WTC11 (cell line): ENCODE measurements around the gene CELSR3. TPM values are rescaled to one million over a fixed set of nuclear protein-coding genes. Genes with fewer than 3 reads are reported as not detected.

Experiments
- ATAC-seq: fragments of 200-7000 bp; cut with Tn5 transposase; 2 replicates; pipeline ENCODE4 v1.10.0; 2021; ENCODE audit warnings: mild to moderate bottlenecking, moderate library complexity
- CTCF ChIA-PET: fragments of 300-600 bp; sonication (Branson Sonifier 250); formaldehyde crosslinking; loops from one replicate; lab custom pipeline; 2021; ENCODE audit warnings: antibody characterized with exemption; lab: Charles Lee
- POLR2A ChIA-PET: fragments of 350-600 bp; sonication (Branson Sonifier 250); formaldehyde crosslinking; loops from one replicate; lab custom pipeline; 2021; ENCODE audit warnings: antibody characterized with exemption; lab: Charles Lee
- DNase-seq: peaks from one replicate; pipeline ENCODE4 v3.0.0; 2021; ENCODE audit warnings: low spot score
- H3K27ac Mint-ChIP-seq: 2 replicates; pipeline ENCODE4 v1.8.0; 2021; ENCODE audit warnings: mixed read lengths
- H3K27me3 Mint-ChIP-seq: 2 replicates; pipeline ENCODE4 v1.8.0; 2021; ENCODE audit warnings: low read depth, mild to moderate bottlenecking, moderate library complexity, mixed read lengths
- H3K36me3 Mint-ChIP-seq: 2 replicates; pipeline ENCODE4 v1.8.0; 2021; ENCODE audit warnings: mixed read lengths
- H3K4me1 Mint-ChIP-seq: 2 replicates; pipeline ENCODE4 v1.8.0; 2022; ENCODE audit warnings: mixed read lengths
- H3K4me3 Mint-ChIP-seq: 2 replicates; pipeline ENCODE4 v1.8.0; 2021; ENCODE audit warnings: mild to moderate bottlenecking, moderate library complexity, mixed read lengths
- H3K9me3 Mint-ChIP-seq: 2 replicates; pipeline ENCODE4 v1.8.0; 2021; ENCODE audit warnings: mixed read lengths
- ARID4B ChIP-seq: sonication (generic); formaldehyde crosslinking; IDR thresholded peaks from 2 replicates; pipeline ENCODE4 v1.8.0; 2023; ENCODE audit warnings: missing genetic modification reagents, mild to moderate bottlenecking, borderline replicate concordance
- ATF1 ChIP-seq: sonication (generic); formaldehyde crosslinking; IDR thresholded peaks from 2 replicates; pipeline ENCODE4 v1.8.1; 2023; ENCODE audit warnings: mild to moderate bottlenecking, moderate library complexity, missing genetic modification reagents
- ETV6 ChIP-seq: sonication (generic); formaldehyde crosslinking; IDR thresholded peaks from 2 replicates; pipeline ENCODE4 v1.8.1; 2022; ENCODE audit warnings: mild to moderate bottlenecking, missing genetic modification reagents
- GABPB1 ChIP-seq: sonication (generic); formaldehyde crosslinking; IDR thresholded peaks from 2 replicates; pipeline ENCODE4 v1.8.1; 2023; ENCODE audit warnings: mild to moderate bottlenecking, missing genetic modification reagents
- JUN ChIP-seq: sonication (generic); formaldehyde crosslinking; IDR thresholded peaks from 2 replicates; pipeline ENCODE4 v1.8.0; 2023; ENCODE audit warnings: mild to moderate bottlenecking, missing genetic modification reagents
- MYBL2 ChIP-seq: sonication (generic); formaldehyde crosslinking; IDR thresholded peaks from 2 replicates; pipeline ENCODE4 v1.8.1; 2023; ENCODE audit warnings: mild to moderate bottlenecking, moderate library complexity, missing genetic modification reagents
- NFYB ChIP-seq: sonication (generic); formaldehyde crosslinking; conservative IDR thresholded peaks from 2 replicates; pipeline ENCODE4 v1.8.0; 2022; ENCODE audit warnings: low read depth, missing genetic modification reagents
- NR2C2 ChIP-seq: sonication (generic); formaldehyde crosslinking; IDR thresholded peaks from 2 replicates; pipeline ENCODE4 v1.8.0; 2022; ENCODE audit warnings: mild to moderate bottlenecking, missing genetic modification reagents
- NR3C1 ChIP-seq: sonication (generic); formaldehyde crosslinking; conservative IDR thresholded peaks from 2 replicates; pipeline ENCODE4 v1.8.1; 2023; ENCODE audit warnings: low read depth, mild to moderate bottlenecking, missing genetic modification reagents
- PRDM15 ChIP-seq: sonication (generic); formaldehyde crosslinking; IDR thresholded peaks from 2 replicates; pipeline ENCODE4 v1.8.0; 2022; ENCODE audit warnings: missing genetic modification reagents
- SMAD3 ChIP-seq: sonication (generic); formaldehyde crosslinking; IDR thresholded peaks from 2 replicates; pipeline ENCODE4 v1.8.0; 2022; ENCODE audit warnings: missing genetic modification reagents, mild to moderate bottlenecking, borderline replicate concordance
- SOX15 ChIP-seq: fragments of 250-450 bp; sonication (Bioruptor Pico); IDR thresholded peaks from 2 replicates; pipeline ENCODE4 v1.9.0; 2021; ENCODE audit warnings: mild to moderate bottlenecking
- TCF7 ChIP-seq: sonication (generic); formaldehyde crosslinking; IDR thresholded peaks from 2 replicates; pipeline ENCODE4 v1.8.0; 2022; ENCODE audit warnings: mild to moderate bottlenecking, low read depth, missing genetic modification reagents, moderate library complexity
- TP53 ChIP-seq: sonication (generic); formaldehyde crosslinking; IDR thresholded peaks from 2 replicates; pipeline ENCODE4 v1.8.1; 2023; ENCODE audit warnings: mild to moderate bottlenecking, missing genetic modification reagents
- ZBTB43 ChIP-seq: sonication (generic); formaldehyde crosslinking; IDR thresholded peaks from 2 replicates; pipeline ENCODE4 v1.8.1; 2023; ENCODE audit warnings: mild to moderate bottlenecking, missing genetic modification reagents
- ZMAT4 ChIP-seq: fragments of 250-450 bp; sonication (Bioruptor Pico); IDR thresholded peaks from 2 replicates; pipeline ENCODE4 v1.9.0; 2021; ENCODE audit warnings: mild to moderate bottlenecking
- ZNF138 ChIP-seq: sonication (generic); formaldehyde crosslinking; conservative IDR thresholded peaks from 2 replicates; pipeline ENCODE4 v1.8.1; 2022; ENCODE audit warnings: mild to moderate bottlenecking, moderate library complexity, missing genetic modification reagents
- ZNF232 ChIP-seq: sonication (generic); formaldehyde crosslinking; IDR thresholded peaks from 2 replicates; pipeline ENCODE4 v1.8.0; 2022; ENCODE audit warnings: mild to moderate bottlenecking, missing genetic modification reagents
- ZNF423 ChIP-seq: fragments of 250-450 bp; sonication (Bioruptor Pico); IDR thresholded peaks from 2 replicates; pipeline ENCODE4 v2.1.2; 2022; ENCODE audit warnings: mild to moderate bottlenecking, moderate library complexity
- ZNF532 ChIP-seq: fragments of 250-450 bp; sonication (Bioruptor Pico); IDR thresholded peaks from 2 replicates; pipeline ENCODE4 v1.9.0; 2021; ENCODE audit warnings: mild to moderate bottlenecking, borderline replicate concordance
- total RNA-seq: library from RNA; stranded (reverse); gene quantifications from 3 replicates; pipeline ENCODE4 v1.2.3, GENCODE V29; 2021

CELSR3 gene
- total RNA-seq, 1 experiment from 2014 or later: 27.9 TPM

GRCh38 chr3:48660800-48661400, 1.8 kb downstream of the CELSR3 start:
- Mint-ChIP-seq H3K4me3 (peak overlapping the region; percentile 74), H3K4me1 (peaks cover 22% of the 10 kb centered on the region), H3K27ac (no peak overlapping the region), H3K36me3 (peaks cover 22% of the 10 kb centered on the region), H3K27me3 (no peaks in the 10 kb centered on the region), H3K9me3 (peaks cover 6% of the 10 kb centered on the region; the same call in 1 of the 2 replicates)
- TF ChIP-seq NR2C2 (no peak), ZNF532 (no peak), ARID4B (no peak), TCF7 (CRISPR knock-in tag) (0 out of 2 replicates have a peak, but pooled peaks have one; percentile 56), PRDM15 (CRISPR knock-in tag) (no peak), NFYB (CRISPR knock-in tag) (no peak), MYBL2 (CRISPR knock-in tag) (no peak)
- POLR2A ChIA-PET: interaction anchor here (1.3 to 4.4 kb wide), 3 partner anchors 26 to 56 kb away, joined by 5 to 41 read pairs (median 7); partner anchors contain the start of genes IP6K2, SLC26A6 and UQCRC1
- CTCF ChIA-PET: interaction anchor here (2.0 to 5.2 kb wide), 4 partner anchors 25 to 347 kb away, joined by 9 to 51 read pairs (median 20); partner anchors contain the start of genes NCKIPSD, SLC26A6 and WDR6
- DNase-seq (no peak), ATAC-seq (no peak)

- H3K27ac Mint-ChIP-seq: peak overlapping the region; percentile 78
- H3K9me3 Mint-ChIP-seq: peaks cover 6% of the 10 kb centered on the region; the same call in 1 of the 2 replicates
- peaks cover 4% of the 10 kb centered on the region; the same call in 1 of the 2 replicates for H3K27me3 Mint-ChIP-seq
- ATAC-seq: peak; percentile 1; the same call in 1 of the 2 replicates
- H3K4me1 Mint-ChIP-seq: peaks cover 13% of the 10 kb centered on the region
- peaks cover 44% of the 10 kb centered on the region for H3K36me3 Mint-ChIP-seq
- ChIA-PET POLR2A (interaction anchor here (0.8 to 2.5 kb wide), 2 partner anchors 22 to 100 kb away, joined by 3 to 13 read pairs; partner anchors contain the start of genes PFKFB4 and SLC26A6), CTCF (interaction anchor here (0.6 to 4.6 kb wide), 13 partner anchors 8 to 350 kb away, joined by 3 to 46 read pairs (median 3); partner anchors contain the start of genes NCKIPSD, PFKFB4, SLC26A6 and UQCRC1)
- DNase-seq: no peak
- peak overlapping the region; percentile 48 for H3K4me3 Mint-ChIP-seq
- TF ChIP-seq TP53: no peak
- no peak; the same call in 1 of the 2 replicates for TF ChIP-seq ZNF138 (CRISPR knock-in tag)
- 0 out of 2 replicates have a peak, but pooled peaks have one; percentile 3 for TF ChIP-seq NR3C1 (CRISPR knock-in tag)
- TF ChIP-seq ZMAT4 (CRISPR knock-in tag): no peak
- TF ChIP-seq ZNF423 (CRISPR knock-in tag): no peak
- no peak for TF ChIP-seq ZNF232
- TF ChIP-seq GABPB1 (CRISPR knock-in tag): no peak
- TF ChIP-seq SMAD3 (CRISPR knock-in tag): no peak
- TF ChIP-seq SOX15 (CRISPR knock-in tag): no peak
- no peak; the same call in 1 of the 2 replicates for TF ChIP-seq ZBTB43 (CRISPR knock-in tag)
- no peak for TF ChIP-seq ETV6 (CRISPR knock-in tag)
- TF ChIP-seq ATF1 (CRISPR knock-in tag): no peak
- TF ChIP-seq JUN: 0 out of 2 replicates have a peak, but pooled peaks have one; percentile 2
Measured at GRCh38 chr3:48656841-48657281, 5.8 kb downstream of the CELSR3 start.
